Liver (tissue), 9 donors: ENCODE results near the gene CMTM1. TPM values are rescaled to one million over a fixed set of nuclear protein-coding genes. Genes with fewer than 3 reads are reported as not detected.
"Not testable (repeated sequence)": the region's sequence is repeated elsewhere in the genome, so short reads cannot be mapped to it uniquely, and the experiment has no call there.

Source experiments
- DNase-seq: peaks from one replicate; pipeline ENCODE4 v3.0.0-alpha.2; 2017; ENCODE audit warnings: low spot score
- H3K27ac ChIP-seq, 2 donors: one replicate each; pipeline ENCODE4 v1.7.0; 2013; ENCODE audit warnings: inconsistent platforms in 2 of 2, low read length in 2 of 2, control low read depth in 1 of 2, low read depth in 1 of 2, mild to moderate bottlenecking in 1 of 2
- H3K27me3 ChIP-seq, 4 donors: one replicate each; pipeline versions ENCODE4 v1.6.1 to v1.7.0; 2013; ENCODE audit warnings: low read length in 3 of 4, inconsistent platforms in 1 of 4, mild to moderate bottlenecking in 1 of 4, moderate library complexity in 1 of 4; ENCODE audit not compliant: control insufficient read depth in 4 of 4, insufficient read depth in 4 of 4
- H3K36me3 ChIP-seq, 4 donors: one replicate each; pipeline versions ENCODE4 v1.6.1 to v1.7.0; 2013; ENCODE audit warnings: low read length in 3 of 4, mild to moderate bottlenecking in 3 of 4, low read depth in 1 of 4, moderate library complexity in 1 of 4; ENCODE audit not compliant: control insufficient read depth in 4 of 4, insufficient read depth in 3 of 4
- H3K4me1 ChIP-seq, 4 donors: one replicate each; pipeline versions ENCODE4 v1.6.1 to v1.7.0; 2013; ENCODE audit warnings: low read length in 3 of 4, mild to moderate bottlenecking in 3 of 4, moderate library complexity in 1 of 4; ENCODE audit not compliant: control insufficient read depth in 4 of 4, insufficient read depth in 4 of 4
- H3K4me3 ChIP-seq, 3 donors: one replicate each; pipeline versions ENCODE4 v1.6.1 to v1.7.0; 2013; ENCODE audit warnings: low read length in 3 of 3, control low read depth in 1 of 3, low read depth in 1 of 3, mild to moderate bottlenecking in 1 of 3
- H3K9ac ChIP-seq, 2 donors: one replicate each; pipeline ENCODE4 v1.7.0; 2013; ENCODE audit warnings: low read length in 2 of 2, mild to moderate bottlenecking in 2 of 2, moderate library complexity in 2 of 2, control low read depth in 1 of 2, low read depth in 1 of 2
- H3K9me3 ChIP-seq, 4 donors: one replicate each; pipeline versions ENCODE4 v1.6.1 to v1.7.0; 2013; ENCODE audit warnings: low read length in 3 of 4; ENCODE audit not compliant: control insufficient read depth in 4 of 4
- EGR1 ChIP-seq, 2 donors: IDR thresholded peaks; 2 replicates each; pipeline ENCODE4 v1.6.1; 2016 to 2018; ENCODE audit warnings: antibody characterized with exemption in 2 of 2, low read depth in 2 of 2
- FOXA1 ChIP-seq: IDR thresholded peaks from 2 replicates; pipeline ENCODE4 v1.6.1; 2016; ENCODE audit warnings: antibody characterized with exemption
- JUND ChIP-seq, 2 donors: IDR thresholded peaks; 2 replicates each; pipeline ENCODE4 v1.6.1; 2016; ENCODE audit warnings: antibody characterized with exemption in 2 of 2
- SP1 ChIP-seq: IDR thresholded peaks from 2 replicates; pipeline ENCODE4 v1.6.1; 2018; ENCODE audit warnings: antibody characterized with exemption, mild to moderate bottlenecking
- YY1 ChIP-seq: IDR thresholded peaks from 2 replicates; pipeline ENCODE4 v1.6.1; 2016; ENCODE audit warnings: antibody characterized with exemption, mild to moderate bottlenecking
- WGBS: extraction: QIAGEN DNeasy Blood & Tissue Kit; methylation state at CpG from one replicate; pipeline ENCODE4 v1.1.7; 2013; 5-methylcytosine and 5-hydroxymethylcytosine counted together
- polyA plus RNA-seq, 2 donors: library from polyadenylated mRNA; stranded (reverse) in 1 of 2; unstranded in 1 of 2; fragments of 200-250 nt in 1 of 2; fragments of >200 nt in 1 of 2; fragmentation: Nextera tagmentation in 1 of 2; extraction: Ambion mirVana in 1 of 2; gene quantifications; one replicate each; pipeline versions ENCODE4 v1.2.1 to v1.2.3, GENCODE V29; 2013 to 2015
- total RNA-seq, 2 donors: library from RNA; depleted of rRNA; stranded (reverse); fragments of >200 nt; gene quantifications; one replicate each; pipeline ENCODE4 v1.2.3, GENCODE V29; 2014
- TF ChIP-seq, protein P1 (sequence below): IDR thresholded peaks from 2 replicates; pipeline ENCODE4 v1.6.1; 2016; ENCODE audit warnings: antibody characterized with exemption, mild to moderate bottlenecking
- donor health status: healthy.
- donor health status: healthy.
- donor health status: healthy.
- donor health status: healthy.
- donor health status: healthy.

CMTM1 gene
- total and polyA plus RNA-seq, 4 donors = 0.32 to 0.84 (median 0.49) TPM

DNA sequence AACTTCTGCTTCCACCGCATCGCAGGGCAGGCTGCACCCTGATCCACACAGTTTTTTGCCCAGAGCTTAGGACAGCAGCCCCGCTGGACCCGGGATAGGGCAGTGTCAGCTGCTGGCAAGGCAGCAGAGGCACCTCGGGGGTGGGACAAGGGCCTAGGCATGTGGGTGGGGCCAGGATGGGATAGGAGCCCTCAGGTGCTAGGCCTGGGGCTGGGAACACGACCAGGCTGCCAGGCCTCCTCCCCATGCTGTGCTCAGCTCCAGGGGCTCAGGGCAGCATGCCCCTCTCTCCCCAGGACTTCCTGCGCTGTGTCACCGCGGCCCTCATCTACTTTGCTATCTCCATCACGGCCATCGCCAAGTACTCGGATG, 42.9 kb downstream of the CMTM1 start:
- H3K27me3 ChIP-seq = no peaks in the 10 kb centered on the region
- no peak for DNase-seq
- peaks cover 0 to 7% (median 0%) of the 10 kb centered on the region in 4 donors for H3K36me3 ChIP-seq
- 85% methylated on average over 12 of the region's 12 CpGs for WGBS
- no peak overlapping the region for H3K27ac ChIP-seq
- TF ChIP-seq SP1 = no peak
- TF ChIP-seq, protein P1, sequence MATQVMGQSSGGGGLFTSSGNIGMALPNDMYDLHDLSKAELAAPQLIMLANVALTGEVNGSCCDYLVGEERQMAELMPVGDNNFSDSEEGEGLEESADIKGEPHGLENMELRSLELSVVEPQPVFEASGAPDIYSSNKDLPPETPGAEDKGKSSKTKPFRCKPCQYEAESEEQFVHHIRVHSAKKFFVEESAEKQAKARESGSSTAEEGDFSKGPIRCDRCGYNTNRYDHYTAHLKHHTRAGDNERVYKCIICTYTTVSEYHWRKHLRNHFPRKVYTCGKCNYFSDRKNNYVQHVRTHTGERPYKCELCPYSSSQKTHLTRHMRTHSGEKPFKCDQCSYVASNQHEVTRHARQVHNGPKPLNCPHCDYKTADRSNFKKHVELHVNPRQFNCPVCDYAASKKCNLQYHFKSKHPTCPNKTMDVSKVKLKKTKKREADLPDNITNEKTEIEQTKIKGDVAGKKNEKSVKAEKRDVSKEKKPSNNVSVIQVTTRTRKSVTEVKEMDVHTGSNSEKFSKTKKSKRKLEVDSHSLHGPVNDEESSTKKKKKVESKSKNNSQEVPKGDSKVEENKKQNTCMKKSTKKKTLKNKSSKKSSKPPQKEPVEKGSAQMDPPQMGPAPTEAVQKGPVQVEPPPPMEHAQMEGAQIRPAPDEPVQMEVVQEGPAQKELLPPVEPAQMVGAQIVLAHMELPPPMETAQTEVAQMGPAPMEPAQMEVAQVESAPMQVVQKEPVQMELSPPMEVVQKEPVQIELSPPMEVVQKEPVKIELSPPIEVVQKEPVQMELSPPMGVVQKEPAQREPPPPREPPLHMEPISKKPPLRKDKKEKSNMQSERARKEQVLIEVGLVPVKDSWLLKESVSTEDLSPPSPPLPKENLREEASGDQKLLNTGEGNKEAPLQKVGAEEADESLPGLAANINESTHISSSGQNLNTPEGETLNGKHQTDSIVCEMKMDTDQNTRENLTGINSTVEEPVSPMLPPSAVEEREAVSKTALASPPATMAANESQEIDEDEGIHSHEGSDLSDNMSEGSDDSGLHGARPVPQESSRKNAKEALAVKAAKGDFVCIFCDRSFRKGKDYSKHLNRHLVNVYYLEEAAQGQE = no peak
- peaks cover 1 to 17% (median 5%) of the 10 kb centered on the region in 4 donors for H3K4me1 ChIP-seq
- no peak overlapping the region for H3K9ac ChIP-seq
- H3K4me3 ChIP-seq = no peak overlapping the region
- no peaks in the 10 kb centered on the region for H3K9me3 ChIP-seq

DNA sequence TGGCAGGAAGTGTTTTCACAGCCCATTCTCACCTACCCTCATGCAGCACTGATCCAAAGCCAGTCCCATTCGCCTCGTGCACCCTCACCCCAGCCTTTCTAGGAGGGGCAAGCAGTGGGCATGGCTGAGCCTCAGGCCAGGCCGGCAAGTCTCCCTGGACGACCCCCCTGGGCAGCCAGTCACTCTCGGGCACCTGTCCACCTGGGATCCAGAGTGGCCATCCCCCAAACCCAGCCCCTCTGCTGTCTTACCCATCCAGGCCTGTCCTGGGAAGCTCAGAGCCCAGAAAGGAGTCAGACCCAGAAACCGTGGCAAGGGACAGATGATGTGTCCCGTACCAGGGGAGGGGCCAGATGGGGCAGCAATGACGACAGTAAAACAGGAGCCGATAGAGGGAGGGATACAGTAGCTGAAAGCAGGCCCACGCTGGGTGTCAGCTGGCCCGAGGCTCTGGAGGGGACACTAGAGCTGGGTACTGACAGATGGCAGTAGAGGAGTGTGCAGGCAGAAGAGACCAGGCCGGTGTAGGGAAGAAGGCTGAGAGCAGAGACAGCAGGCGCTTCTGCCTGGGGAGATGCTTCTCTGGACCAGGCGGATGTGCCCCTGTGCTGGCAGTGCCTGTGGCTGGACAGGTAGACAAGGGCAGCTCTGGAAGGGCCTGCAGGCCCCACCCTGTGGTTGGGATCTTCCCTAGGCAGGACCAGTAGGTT, 44.0 kb downstream of the CMTM1 start:
- 90% methylated on average over 14 of the region's 14 CpGs for WGBS
- Histone ChIP-seq H3K9me3 (no peaks in the 10 kb centered on the region), H3K27ac (no peak overlapping the region), H3K4me1 (peaks cover 0 to 14% (median 4%) of the 10 kb centered on the region in 4 donors), H3K27me3 (no peaks in the 10 kb centered on the region), H3K36me3 (peaks cover 0 to 7% (median 0%) of the 10 kb centered on the region in 4 donors), H3K9ac (no peak overlapping the region), H3K4me3 (no peak overlapping the region)
- TF ChIP-seq FOXA1 (no peak), EGR1 (IDR thresholded peaks at IDR 0.05; ENCODE audit: low read depth in 2 of 2) (no peak), JUND (IDR thresholded peaks at IDR 0.05) (no peak), SP1 (no peak)
- DNase-seq = no peak

DNA sequence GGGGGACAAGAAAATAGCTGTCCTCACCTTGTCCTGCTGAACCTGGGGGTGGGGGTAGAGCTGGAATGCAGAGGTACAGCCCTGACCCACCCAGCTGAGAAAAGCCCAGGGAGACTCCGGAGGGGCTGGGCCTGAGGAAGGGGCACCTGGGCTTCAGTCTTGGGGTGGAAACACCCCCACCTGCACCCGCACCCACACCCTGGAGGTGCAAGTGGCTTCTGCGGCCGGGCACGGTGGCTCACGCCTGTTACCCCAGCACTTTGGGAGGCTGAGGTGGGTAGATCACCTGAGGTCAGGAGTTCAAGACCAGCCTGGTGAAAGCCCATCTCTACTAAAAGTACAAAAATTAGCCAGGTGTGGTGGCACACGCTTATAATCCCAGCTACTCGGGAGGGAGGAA, 45.7 kb downstream of the CMTM1 start:
- H3K4me3 ChIP-seq, H3K27ac ChIP-seq, H3K36me3 ChIP-seq, DNase-seq, H3K27me3 ChIP-seq, H3K9ac ChIP-seq, H3K9me3 ChIP-seq: not testable (repeated sequence)
- WGBS = 96% methylated on average over 8 of the region's 8 CpGs
- peaks cover 0 to 14% (median 10%) of the 10 kb centered on the region in 4 donors for H3K4me1 ChIP-seq

DNA sequence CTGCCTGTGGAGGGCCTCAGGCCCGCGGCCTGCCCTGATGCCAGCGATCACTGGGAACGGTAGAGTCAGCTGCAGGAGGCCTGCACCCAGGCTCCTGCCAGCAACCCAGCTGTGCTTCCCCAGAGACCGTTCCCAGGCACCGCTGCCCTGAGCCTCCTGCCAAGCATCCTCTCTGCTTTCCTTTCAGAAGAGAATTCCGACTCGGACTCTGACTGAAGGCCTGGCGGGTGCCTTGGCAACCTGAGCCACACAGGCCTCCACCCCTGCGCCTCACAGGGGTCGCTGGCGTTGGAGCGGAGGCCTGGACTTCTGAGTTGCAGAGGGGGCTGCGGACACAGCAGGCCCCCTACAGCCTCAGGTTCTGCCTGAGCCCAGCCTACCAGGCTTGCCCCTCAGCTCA, 46.2 kb downstream of the CMTM1 start:
- H3K36me3 ChIP-seq = peaks cover 0 to 7% (median 0%) of the 10 kb centered on the region in 4 donors
- WGBS = 96% methylated on average over 14 of the region's 14 CpGs
- no peak overlapping the region for H3K27ac ChIP-seq
- no peak overlapping the region for H3K9ac ChIP-seq
- H3K27me3 ChIP-seq = no peaks in the 10 kb centered on the region
- DNase-seq = no peak
- no peak for TF ChIP-seq YY1
- peaks cover 0 to 17% (median 13%) of the 10 kb centered on the region in 4 donors for H3K4me1 ChIP-seq
- no peak overlapping the region for H3K4me3 ChIP-seq
- H3K9me3 ChIP-seq = no peaks in the 10 kb centered on the region
